ENCODE data around the gene OR4B1.

The OR4B1 gene

GRCh38 chr11:48248902-48249301 lies 32.3 kb downstream of the OR4B1 start:
- H3K4me3 ChIP-seq (ENCODE audit: low read depth, low read length), result no peak overlapping the region

GRCh38 chr11:48261600-48261999 lies 45.0 kb downstream of the OR4B1 start:
- H3K4me3 ChIP-seq (ENCODE audit: low read depth, low read length), result no peak overlapping the region

- H3K4me3 ChIP-seq (ENCODE audit: low read depth, low read length), result no peak within 1 kb of the TSS
These were observed 46.9 kb downstream of the OR4B1 start, which contains the start of gene OR4X1 for GRCh38 chr11:48263423-48263911. Gene OR4X1 (plus strand): TSS chr11:48263861. CDS start chr11:48263861, 0 bp downstream.
